ENCODE measurements around the gene SLC16A3. TPM values are rescaled to one million over a fixed set of nuclear protein-coding genes. Genes with fewer than 3 reads are reported as not detected.

SLC16A3 gene
- total RNA-seq, 2 donors from 2014 or later, result 8.6 to 197 TPM

GRCh38 chr17:82217120-82217529, 11.7 kb upstream of the SLC16A3 start:
- DNase-seq (ENCODE audit: low spot score in 2 of 2) (no peak), ATAC-seq (no peak)
- H3K36me3 Mint-ChIP-seq, result no peaks in the 10 kb centered on the region
- no peaks in the 10 kb centered on the region for H3K9me3 Mint-ChIP-seq
- H3K27ac Mint-ChIP-seq, result peak overlapping the region in 1 of 2 donors; percentile 64

- ATAC-seq (peak in 1 of 2 donors; percentile 21), DNase-seq (ENCODE audit: low spot score in 2 of 2) (no peak)
- no peaks in the 10 kb centered on the region for H3K9me3 Mint-ChIP-seq
- peak overlapping the region in 1 of 2 donors; percentile 64 for H3K27ac Mint-ChIP-seq
- H3K36me3 Mint-ChIP-seq, result no peaks in the 10 kb centered on the region
Measured at GRCh38 chr17:82217530-82218204, 11.2 kb upstream of the SLC16A3 start.

GRCh38 chr17:82218349-82219075, 10.3 kb upstream of the SLC16A3 start:
- H3K9me3 Mint-ChIP-seq, result no peaks in the 10 kb centered on the region
- no peak overlapping the region for H3K27ac Mint-ChIP-seq
- no peaks in the 10 kb centered on the region for H3K36me3 Mint-ChIP-seq
- no peak for ATAC-seq
- DNase-seq (ENCODE audit: low spot score in 2 of 2), result no peak

GRCh38 chr17:82219083-82219482, 9.8 kb upstream of the SLC16A3 start:
- DNase-seq (ENCODE audit: low spot score in 2 of 2), result no peak
- Mint-ChIP-seq H3K36me3 (no peaks in the 10 kb centered on the region), H3K9me3 (no peaks in the 10 kb centered on the region), H3K27ac (no peak overlapping the region)
- no peak for ATAC-seq

- no peaks in the 10 kb centered on the region for H3K9me3 Mint-ChIP-seq
- DNase-seq (ENCODE audit: low spot score in 2 of 2), result no peak
- no peaks in the 10 kb centered on the region for H3K36me3 Mint-ChIP-seq
- ATAC-seq, result no peak
- no peak overlapping the region for H3K27ac Mint-ChIP-seq
Measured at GRCh38 chr17:82219753-82220709, 8.8 kb upstream of the SLC16A3 start.

- ATAC-seq, result no peak
- no peaks in the 10 kb centered on the region for H3K9me3 Mint-ChIP-seq
- H3K36me3 Mint-ChIP-seq, result no peaks in the 10 kb centered on the region
- H3K27ac Mint-ChIP-seq, result no peak overlapping the region
- DNase-seq (ENCODE audit: low spot score in 2 of 2), result no peak
Measured at GRCh38 chr17:82221341-82221902, 7.4 kb upstream of the SLC16A3 start.

- no peak for DNase-seq (ENCODE audit: low spot score in 2 of 2)
- Mint-ChIP-seq H3K36me3 (no peaks in the 10 kb centered on the region), H3K9me3 (no peaks in the 10 kb centered on the region), H3K27ac (no peak overlapping the region)
- ATAC-seq, result no peak
Measured at GRCh38 chr17:82222816-82223215, 6.0 kb upstream of the SLC16A3 start.

- no peak for DNase-seq (ENCODE audit: low spot score in 2 of 2)
- no peak for ATAC-seq
- no peak overlapping the region for H3K27ac Mint-ChIP-seq
- no peaks in the 10 kb centered on the region for H3K36me3 Mint-ChIP-seq
- no peaks in the 10 kb centered on the region for H3K9me3 Mint-ChIP-seq
Measured at GRCh38 chr17:82223517-82223916, 5.3 kb upstream of the SLC16A3 start.

- H3K27ac Mint-ChIP-seq, result no peak overlapping the region
- no peak for ATAC-seq
- H3K9me3 Mint-ChIP-seq, result no peaks in the 10 kb centered on the region
Measured at GRCh38 chr17:82224666-82225065, 4.2 kb upstream of the SLC16A3 start.

GRCh38 chr17:82225368-82226029, 3.3 kb upstream of the SLC16A3 start:
- no peak overlapping the region for H3K27ac Mint-ChIP-seq
- no peak for ATAC-seq
- no peaks in the 10 kb centered on the region for H3K9me3 Mint-ChIP-seq
- no peak for DNase-seq (ENCODE audit: low spot score in 2 of 2)
- H3K36me3 Mint-ChIP-seq, result peaks cover 0 to 7% of the 10 kb centered on the region in 2 donors

More at GRCh38 chr17:82224666-82225065, 4.2 kb upstream of the SLC16A3 start:
- no peak for DNase-seq (ENCODE audit: low spot score in 2 of 2)
- H3K36me3 Mint-ChIP-seq, result peaks cover 0 to 1% of the 10 kb centered on the region in 2 donors

- DNase-seq (ENCODE audit: low spot score in 2 of 2) (no peak), ATAC-seq (no peak)
- no peaks in the 10 kb centered on the region for H3K9me3 Mint-ChIP-seq
- H3K36me3 Mint-ChIP-seq, result peaks cover 0 to 7% of the 10 kb centered on the region in 2 donors
- H3K27ac Mint-ChIP-seq, result no peak overlapping the region
Measured at GRCh38 chr17:82226146-82226808, 2.6 kb upstream of the SLC16A3 start.

GRCh38 chr17:82226809-82227628, 1.8 kb upstream of the SLC16A3 start:
- H3K27ac Mint-ChIP-seq, result no peak overlapping the region
- DNase-seq (ENCODE audit: low spot score in 2 of 2), result no peak

GRCh38 chr17:82227629-82228277, 1.1 kb upstream of the SLC16A3 start:
- DNase-seq (ENCODE audit: low spot score in 2 of 2), result no peak
- peaks cover 0 to 7% of the 10 kb centered on the region in 2 donors for H3K36me3 Mint-ChIP-seq
- H3K27ac Mint-ChIP-seq, result no peak overlapping the region
- no peaks in the 10 kb centered on the region for H3K9me3 Mint-ChIP-seq
- ATAC-seq, result no peak

More at GRCh38 chr17:82226809-82227628, 1.8 kb upstream of the SLC16A3 start:
- H3K9me3 Mint-ChIP-seq, result no peaks in the 10 kb centered on the region
- peaks cover 0 to 7% of the 10 kb centered on the region in 2 donors for H3K36me3 Mint-ChIP-seq
- ATAC-seq, result no peak

- DNase-seq (ENCODE audit: low spot score in 2 of 2), result peak in 1 of 2 donors; percentile 62
- H3K36me3 Mint-ChIP-seq, result peaks cover 0 to 7% of the 10 kb centered on the region in 2 donors
- peak overlapping the region in 1 of 2 donors; percentile 91 for H3K27ac Mint-ChIP-seq
- ATAC-seq, result peak; percentile 55 to 64
- no peaks in the 10 kb centered on the region for H3K9me3 Mint-ChIP-seq
Measured at GRCh38 chr17:82228278-82228841, 482 bp upstream of the SLC16A3 start.

Data from activated naive CD4-positive, alpha-beta T cell treated with anti-CD3 and anti-CD28 coated beads, Interleukin-2, amount 50 U/mL, for 72 hours (primary cell).